ENCODE results near the gene ASB6. TPM values are rescaled to one million over a fixed set of nuclear protein-coding genes. Genes with fewer than 3 reads are reported as not detected.
"Not testable (repeated sequence)": the region's sequence is repeated elsewhere in the genome, so short reads cannot be mapped to it uniquely, and the experiment has no call there.

The ASB6 gene
- total RNA-seq, 1 experiment from 2014 or later, result 14.2 TPM

GRCh38 chr9:129636343-129636742, 5.6 kb downstream of the ASB6 start:
- not testable (repeated sequence) for DNase-seq (ENCODE audit: low read depth, low spot score)
- in situ Hi-C loops (cut with HindIII; ENCODE audit: low pct_unique_long_range_greater_than_20kb, low sequenced_read_pairs), result loop anchor here (10.0 kb wide), 1 partner anchor 502 kb away; no protein-coding TSS in a partner anchor

DNA sequence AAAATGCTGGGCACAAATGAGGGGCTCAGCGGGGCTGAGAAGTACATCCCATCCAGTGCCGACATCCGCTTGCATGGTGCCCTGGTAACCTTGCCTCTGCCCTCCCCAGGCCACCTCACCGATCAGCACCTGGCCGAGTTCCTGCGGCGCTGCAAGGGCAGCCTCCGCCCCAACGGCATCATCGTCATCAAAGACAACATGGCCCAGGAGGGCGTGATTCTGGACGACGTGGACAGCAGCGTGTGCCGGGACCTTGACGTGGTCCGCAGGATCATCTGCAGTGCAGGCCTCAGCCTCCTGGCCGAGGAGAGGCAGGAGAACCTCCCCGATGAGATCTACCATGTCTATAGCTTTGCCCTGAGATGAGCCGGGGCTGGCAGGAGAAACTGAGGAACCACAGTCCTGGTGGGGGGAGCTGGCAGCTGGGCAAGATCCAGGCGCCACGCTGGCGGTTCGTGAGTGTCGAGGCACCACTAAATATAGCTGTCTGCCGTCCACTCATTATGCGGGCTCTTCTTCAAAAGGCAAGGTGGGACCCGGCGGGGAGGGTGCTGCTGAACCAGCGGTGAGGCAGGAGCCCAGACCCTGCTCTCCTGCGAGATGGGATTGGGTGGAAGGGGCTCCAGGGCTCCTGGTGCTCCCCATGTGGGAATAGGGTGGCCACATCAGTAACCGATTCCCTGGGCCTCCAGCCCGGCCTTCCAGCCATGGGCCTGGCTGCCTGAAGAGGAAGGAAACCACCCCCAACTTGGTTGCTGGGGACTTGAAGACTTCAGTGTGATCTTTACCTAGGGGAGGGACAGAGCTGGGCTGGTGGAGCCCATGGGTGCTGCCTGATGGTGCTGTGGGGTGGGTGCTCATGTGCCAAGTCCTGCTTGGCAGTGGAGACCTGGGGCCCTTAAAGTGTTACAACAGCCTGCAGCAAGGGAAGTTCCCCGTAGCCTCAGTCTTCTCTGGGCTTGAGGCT, 6.6 kb downstream of the ASB6 start:
- no peak for DNase-seq (ENCODE audit: low read depth, low spot score)
- in situ Hi-C loops (cut with HindIII; ENCODE audit: low pct_unique_long_range_greater_than_20kb, low sequenced_read_pairs), result loop anchor here (10.0 kb wide), 1 partner anchor 501 kb away; no protein-coding TSS in a partner anchor

DNA sequence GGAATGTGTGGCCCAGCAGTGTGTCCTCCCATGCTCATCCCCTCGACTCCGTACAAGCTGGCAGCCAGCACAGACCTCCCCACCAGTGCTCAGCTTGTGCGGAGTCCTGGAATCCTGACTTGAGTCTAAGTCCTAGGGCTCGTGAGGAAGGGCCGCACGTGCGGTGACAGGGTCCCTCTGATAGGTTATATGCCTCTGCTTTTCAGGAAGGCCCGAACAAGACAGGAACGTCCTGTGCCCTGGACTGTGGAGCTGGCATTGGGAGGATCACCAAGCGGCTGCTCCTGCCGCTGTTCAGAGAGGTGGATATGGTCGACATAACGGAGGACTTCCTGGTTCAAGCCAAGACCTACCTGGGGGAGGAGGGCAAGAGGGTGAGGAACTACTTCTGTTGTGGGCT, 8.1 kb downstream of the ASB6 start:
- in situ Hi-C loops (cut with HindIII; ENCODE audit: low pct_unique_long_range_greater_than_20kb, low sequenced_read_pairs), result loop anchor here (10.0 kb wide), 1 partner anchor 499 kb away; no protein-coding TSS in a partner anchor
- DNase-seq (ENCODE audit: low read depth, low spot score), result no peak

DNA sequence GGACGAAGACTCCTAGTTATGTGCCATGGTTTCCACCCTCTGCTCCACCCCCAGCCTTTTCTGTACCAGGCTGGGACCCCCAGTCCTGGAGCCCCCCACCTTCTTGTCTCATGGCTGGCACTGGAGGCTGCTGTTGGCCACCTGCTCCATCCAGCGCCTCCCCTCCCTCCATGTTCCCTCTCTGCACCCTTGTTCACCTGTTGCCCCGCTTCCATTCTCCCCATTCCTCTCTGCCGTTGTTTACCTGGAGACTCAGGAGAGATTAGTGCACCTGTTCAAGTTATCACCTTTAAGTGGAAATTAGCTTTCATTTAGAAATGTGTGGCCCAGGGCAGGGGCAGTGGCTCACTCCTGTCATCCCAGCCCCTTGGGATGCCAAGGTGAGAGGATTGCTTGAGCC, 8.7 kb downstream of the ASB6 start:
- DNase-seq (ENCODE audit: low read depth, low spot score), result no peak
- in situ Hi-C loops (cut with HindIII; ENCODE audit: low pct_unique_long_range_greater_than_20kb, low sequenced_read_pairs), result loop anchor here (10.0 kb wide), 1 partner anchor 498 kb away; no protein-coding TSS in a partner anchor

GRCh38 chr9:129632460-129632859, 9.5 kb downstream of the ASB6 start:
- in situ Hi-C loops (cut with HindIII; ENCODE audit: low pct_unique_long_range_greater_than_20kb, low sequenced_read_pairs), result loop anchor here (10.0 kb wide), 1 partner anchor 498 kb away; no protein-coding TSS in a partner anchor
- no peak for DNase-seq (ENCODE audit: low read depth, low spot score)

DNA sequence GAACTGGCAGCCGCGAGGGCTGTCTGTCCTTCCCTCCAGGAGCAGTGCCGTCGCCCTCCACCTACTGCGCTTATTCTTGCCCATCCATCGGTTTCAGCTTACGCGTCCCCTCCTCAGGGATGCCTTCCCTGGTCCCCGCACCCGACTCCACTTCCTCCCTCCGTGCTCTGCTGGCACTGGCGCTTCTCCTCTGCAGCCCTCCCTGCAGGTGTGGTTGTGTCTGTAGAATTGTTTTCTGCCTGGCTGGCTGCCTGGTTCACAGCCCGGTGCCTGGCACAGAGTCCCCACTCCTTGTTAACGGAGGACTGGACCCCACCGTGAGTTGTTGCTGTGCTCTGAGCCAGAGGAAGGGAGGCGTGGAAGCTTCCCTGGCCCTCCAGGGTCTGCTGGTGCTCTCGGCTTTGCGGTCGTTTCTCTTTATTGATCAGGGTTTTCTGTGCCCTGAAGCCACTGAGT, 10.2 kb downstream of the ASB6 start:
- DNase-seq (ENCODE audit: low read depth, low spot score), result no peak
- in situ Hi-C loops (cut with HindIII; ENCODE audit: low pct_unique_long_range_greater_than_20kb, low sequenced_read_pairs), result loop anchor here (10.0 kb wide), 1 partner anchor 497 kb away; no protein-coding TSS in a partner anchor

GRCh38 chr9:129630967-129631673, 10.8 kb downstream of the ASB6 start:
- DNase-seq (ENCODE audit: low read depth, low spot score), result no peak
- in situ Hi-C loops (cut with HindIII; ENCODE audit: low pct_unique_long_range_greater_than_20kb, low sequenced_read_pairs), result loop anchor here (10.0 kb wide), 1 partner anchor 496 kb away; no protein-coding TSS in a partner anchor

- no peak for DNase-seq (ENCODE audit: low read depth, low spot score)
- in situ Hi-C loops (cut with HindIII; ENCODE audit: low pct_unique_long_range_greater_than_20kb, low sequenced_read_pairs), result no loop called here
Measured at GRCh38 chr9:129629251-129629820, 12.6 kb downstream of the ASB6 start.

DNA sequence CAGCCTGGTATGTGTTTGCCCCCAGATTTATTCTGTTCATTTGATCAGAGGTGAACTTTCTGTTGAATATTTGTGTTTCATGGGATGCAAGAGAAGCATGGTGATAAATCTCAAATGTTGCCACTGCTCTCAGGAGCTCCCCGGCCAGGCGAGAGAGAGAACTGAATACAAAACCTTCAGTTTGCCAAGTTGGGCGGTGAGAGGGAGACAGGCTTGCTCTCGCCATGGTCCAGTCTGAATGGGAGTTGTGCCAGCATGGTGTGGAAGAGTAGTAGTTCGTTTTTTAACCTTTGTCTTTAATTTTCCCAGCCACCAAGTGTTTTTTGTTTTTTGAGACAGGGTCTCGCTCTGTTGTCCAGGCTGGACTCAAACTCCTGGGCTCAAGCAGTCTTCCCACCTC, 13.2 kb downstream of the ASB6 start:
- in situ Hi-C loops (cut with HindIII; ENCODE audit: low pct_unique_long_range_greater_than_20kb, low sequenced_read_pairs), result no loop called here
- DNase-seq (ENCODE audit: low read depth, low spot score), result no peak

- no peak for DNase-seq (ENCODE audit: low read depth, low spot score)
- in situ Hi-C loops (cut with HindIII; ENCODE audit: low pct_unique_long_range_greater_than_20kb, low sequenced_read_pairs), result no loop called here
Measured at GRCh38 chr9:129627556-129628440, 14.2 kb downstream of the ASB6 start.

- in situ Hi-C loops (cut with HindIII; ENCODE audit: low pct_unique_long_range_greater_than_20kb, low sequenced_read_pairs), result no loop called here
Measured at GRCh38 chr9:129626625-129627284, 15.2 kb downstream of the ASB6 start.

DNA sequence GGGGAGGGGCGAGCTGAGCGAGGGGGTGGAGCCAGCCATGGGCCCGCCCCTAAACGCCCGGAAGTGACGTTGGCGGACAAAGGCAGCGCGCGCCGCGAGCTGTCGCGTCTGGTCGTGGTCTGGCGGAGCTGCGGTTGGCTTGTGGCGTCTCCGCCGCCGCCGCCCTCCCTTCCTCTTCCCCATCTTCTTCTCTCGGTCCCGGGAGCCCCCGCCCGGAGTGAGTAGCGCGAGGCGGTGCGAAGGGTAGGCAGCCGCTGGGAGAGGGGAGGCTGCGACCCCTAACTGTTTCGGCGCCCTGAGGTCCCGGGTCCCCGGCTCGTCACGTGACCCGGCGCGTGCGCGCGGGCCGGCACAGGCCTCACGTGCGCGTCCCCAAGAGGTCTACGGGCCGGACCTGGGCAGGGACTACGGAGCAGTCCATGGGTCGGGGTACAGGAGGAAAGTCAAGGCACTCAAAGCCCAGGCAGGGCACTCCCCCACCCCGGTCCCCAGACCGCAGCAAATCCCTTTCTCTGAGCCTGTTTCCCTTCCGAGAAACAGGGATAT, 15.8 kb downstream of the ASB6 start, which contains the start of gene NTMT1:
Gene NTMT1 (plus strand): TSS at position 85 of the 546 bp plus-strand sequence. CDS start 6,541 bp downstream, outside the sequence.
- peak; percentile 81 for DNase-seq (ENCODE audit: low read depth, low spot score)
- in situ Hi-C loops (cut with HindIII; ENCODE audit: low pct_unique_long_range_greater_than_20kb, low sequenced_read_pairs), result no loop called here

More at GRCh38 chr9:129626625-129627284, 15.2 kb downstream of the ASB6 start:
- DNase-seq (ENCODE audit: low read depth, low spot score), result peak; percentile 32

- DNase-seq (ENCODE audit: low read depth, low spot score), result no peak
- in situ Hi-C loops (cut with HindIII; ENCODE audit: low pct_unique_long_range_greater_than_20kb, low sequenced_read_pairs), result no loop called here
Measured at GRCh38 chr9:129624947-129625346, 17.0 kb downstream of the ASB6 start.

DNA sequence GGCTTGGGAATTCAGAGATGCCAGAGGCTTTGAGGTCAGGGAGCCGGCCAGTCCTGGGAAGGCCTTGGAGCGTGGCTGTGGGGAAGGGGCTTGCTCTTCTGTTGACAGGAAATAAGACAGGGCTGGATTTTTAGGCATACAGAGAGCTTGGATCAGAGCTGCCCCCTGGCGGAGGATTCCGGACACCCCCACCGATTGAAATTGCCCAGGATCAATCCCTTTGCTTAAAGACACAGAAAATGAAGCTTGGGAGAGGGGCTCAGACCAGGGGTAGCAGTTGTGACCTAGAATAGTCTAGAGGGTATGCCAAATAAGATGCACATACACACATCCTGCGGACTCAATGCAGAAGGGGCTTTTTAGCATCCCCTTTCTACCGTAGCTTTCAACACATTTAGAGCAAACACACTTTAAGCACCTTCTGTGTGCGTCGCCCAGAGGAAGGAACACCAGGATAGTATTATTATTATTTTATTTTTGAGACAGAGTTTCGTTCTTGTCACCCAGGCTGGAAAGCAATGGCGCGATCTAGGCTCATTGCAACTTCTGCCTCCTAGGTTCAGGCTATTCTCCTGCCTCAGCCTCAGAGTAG, 17.7 kb downstream of the ASB6 start:
- in situ Hi-C loops (cut with HindIII; ENCODE audit: low pct_unique_long_range_greater_than_20kb, low sequenced_read_pairs), result no loop called here
- peak; percentile 73 for DNase-seq (ENCODE audit: low read depth, low spot score)

GRCh38 chr9:129623331-129623730, 18.6 kb downstream of the ASB6 start:
- in situ Hi-C loops (cut with HindIII; ENCODE audit: low pct_unique_long_range_greater_than_20kb, low sequenced_read_pairs), result no loop called here
- no peak for DNase-seq (ENCODE audit: low read depth, low spot score)
